Limb (tissue), 2 donors: ENCODE data around the gene HAPSTR1.

ENCODE experiments used
- DNase-seq, 2 donors: peaks; one replicate each; pipeline ENCODE4 v3.0.0-alpha.2; 2016; ENCODE audit errors: extremely low spot score in 2 of 2

The HAPSTR1 gene

DNA sequence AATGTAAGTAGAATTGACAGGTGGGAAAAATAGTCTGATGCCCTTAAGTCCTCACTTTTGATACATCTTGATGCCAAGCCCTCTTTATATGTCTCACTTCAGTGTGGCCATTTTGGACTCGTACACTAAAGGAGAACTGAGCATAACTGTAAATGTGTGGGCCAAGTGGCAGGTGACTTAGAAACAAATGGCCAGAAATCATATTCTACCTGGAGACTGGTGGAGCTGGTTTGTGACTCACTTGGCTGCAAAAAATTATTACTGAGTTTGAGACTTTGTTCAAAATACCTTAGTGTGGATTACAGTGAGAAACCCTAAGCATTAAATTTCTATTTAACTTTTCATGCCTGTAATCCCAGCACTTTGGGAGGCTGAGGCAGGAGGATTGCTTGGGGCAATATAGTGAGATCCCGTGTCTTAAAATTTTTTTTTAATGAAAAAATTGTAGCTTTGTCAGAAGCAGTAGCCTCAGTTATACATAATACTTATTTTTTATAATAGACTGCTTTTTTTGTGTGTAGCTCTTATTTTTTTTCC is 5.0 kb downstream of the HAPSTR1 start:
- no peak for DNase-seq

DNA sequence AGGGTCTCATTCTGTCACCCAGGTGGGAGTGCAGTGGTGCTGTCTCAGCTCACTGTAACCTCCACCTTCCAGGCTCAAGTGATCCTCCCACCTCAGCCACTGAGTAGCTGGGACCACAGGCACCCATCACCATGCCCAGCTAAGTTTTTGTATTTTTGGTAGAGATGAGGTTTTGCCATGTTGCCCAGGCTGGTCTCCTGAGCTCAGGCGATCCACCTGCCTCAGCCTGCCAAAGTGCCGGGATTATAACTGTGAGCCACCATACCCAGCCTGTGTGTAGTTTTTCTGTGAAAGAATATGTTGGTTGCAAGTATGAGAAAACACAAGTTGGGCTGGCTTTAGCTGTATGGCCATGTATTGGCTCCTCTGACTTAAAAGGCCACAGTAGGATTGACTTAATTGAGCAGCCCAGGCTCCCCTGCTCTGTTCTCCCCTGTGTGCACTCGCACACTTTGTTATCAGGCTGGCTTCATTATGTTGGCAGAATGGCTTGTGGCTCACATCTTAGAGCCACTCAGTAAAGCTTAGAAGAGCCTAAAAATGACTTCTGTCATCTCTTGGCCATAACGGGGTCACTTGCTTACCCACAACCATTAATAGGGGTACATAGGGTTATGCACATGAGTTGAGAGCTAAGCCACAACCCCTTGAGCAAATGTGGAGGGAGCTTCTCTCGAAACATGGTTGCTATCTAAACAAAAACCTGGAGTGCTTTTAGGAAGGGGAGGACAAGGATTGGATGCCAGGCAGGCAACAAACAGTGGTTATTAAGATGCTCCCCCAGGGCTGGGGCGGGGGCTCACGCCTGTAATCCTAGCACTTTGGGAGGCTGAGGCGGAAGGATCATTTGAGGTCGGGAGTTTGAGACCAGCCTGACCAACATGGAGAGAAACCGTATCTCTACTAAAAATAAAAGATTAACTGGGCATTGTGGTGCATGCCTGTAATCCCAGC is 6.1 kb downstream of the HAPSTR1 start:
- no peak for DNase-seq

DNA sequence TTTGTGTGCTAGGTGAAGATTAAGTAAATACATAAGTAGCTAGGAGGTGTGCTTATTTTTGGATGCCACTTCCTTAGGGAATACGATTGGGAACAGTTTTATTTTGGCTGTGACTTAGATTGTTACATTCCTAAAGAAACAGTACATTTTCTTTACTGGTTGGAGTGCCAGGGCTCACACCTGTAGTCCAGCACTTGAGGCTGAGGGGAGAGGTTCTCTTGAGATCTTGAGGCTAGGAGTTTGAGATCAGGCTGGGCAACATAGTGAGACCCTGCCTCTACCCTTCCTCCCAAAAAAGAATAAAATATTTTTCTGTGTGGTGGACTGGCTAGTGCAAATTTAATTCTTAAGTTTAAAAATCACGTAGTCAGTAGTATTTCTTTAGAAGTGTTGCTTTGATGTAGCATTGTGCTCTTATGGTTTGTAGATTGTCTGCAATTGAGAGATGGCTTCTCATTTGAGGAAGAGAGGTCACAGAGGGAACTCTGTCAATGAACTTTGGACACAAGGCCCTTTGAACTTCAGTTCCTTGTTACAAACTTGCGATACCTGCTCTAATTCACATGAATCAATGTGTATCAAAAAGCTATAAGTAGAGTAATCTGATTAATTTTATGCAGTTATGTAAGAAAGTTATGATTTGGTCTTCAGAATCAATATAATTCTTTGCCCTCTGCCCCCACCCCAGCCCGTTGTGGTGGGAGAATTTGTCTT is 7.1 kb downstream of the HAPSTR1 start:
- no peak for DNase-seq

DNA sequence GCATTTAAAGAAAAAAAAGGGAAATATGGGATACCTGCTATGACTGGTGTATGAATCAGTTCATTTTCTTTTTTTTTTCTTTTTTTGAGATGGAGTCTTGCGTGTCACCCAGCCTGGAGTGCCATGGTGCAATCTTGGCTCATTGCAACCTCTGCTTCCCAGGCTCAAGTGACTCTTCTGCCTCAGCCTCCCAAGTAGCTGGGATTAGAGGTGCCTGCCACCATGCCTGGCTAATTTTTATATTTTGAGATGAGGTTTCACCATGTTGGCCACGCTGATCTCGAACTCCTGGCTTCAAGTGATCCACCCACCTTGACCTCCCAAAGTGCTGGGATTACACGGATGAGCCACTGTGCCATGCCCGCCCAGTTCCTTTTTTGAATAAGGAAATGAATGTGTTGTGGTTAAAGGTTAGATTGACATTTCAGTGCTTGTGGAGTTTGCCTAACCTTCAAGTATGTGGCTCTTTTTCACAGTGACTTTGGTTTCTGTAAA is 7.7 kb downstream of the HAPSTR1 start:
- DNase-seq: no peak

DNA sequence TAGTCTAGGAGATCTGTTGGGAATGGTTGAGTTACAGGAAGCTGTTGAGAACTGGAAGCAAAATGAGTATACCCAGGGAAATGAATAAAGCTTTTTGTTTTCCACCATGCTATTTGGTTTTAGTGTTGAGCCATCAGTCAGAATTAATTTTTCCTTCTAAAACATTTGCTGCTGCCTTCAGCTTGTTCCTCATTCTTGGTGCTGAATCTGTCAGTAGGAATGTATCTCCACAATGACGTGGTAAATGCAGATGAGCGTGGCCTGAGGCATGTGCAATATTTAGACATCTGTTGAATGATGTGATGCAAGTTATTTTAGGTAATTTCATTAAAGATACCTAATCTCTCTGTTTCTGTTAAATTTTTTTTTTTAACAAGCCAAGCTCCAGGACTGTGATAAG is 10.9 kb downstream of the HAPSTR1 start:
- no peak for DNase-seq

DNA sequence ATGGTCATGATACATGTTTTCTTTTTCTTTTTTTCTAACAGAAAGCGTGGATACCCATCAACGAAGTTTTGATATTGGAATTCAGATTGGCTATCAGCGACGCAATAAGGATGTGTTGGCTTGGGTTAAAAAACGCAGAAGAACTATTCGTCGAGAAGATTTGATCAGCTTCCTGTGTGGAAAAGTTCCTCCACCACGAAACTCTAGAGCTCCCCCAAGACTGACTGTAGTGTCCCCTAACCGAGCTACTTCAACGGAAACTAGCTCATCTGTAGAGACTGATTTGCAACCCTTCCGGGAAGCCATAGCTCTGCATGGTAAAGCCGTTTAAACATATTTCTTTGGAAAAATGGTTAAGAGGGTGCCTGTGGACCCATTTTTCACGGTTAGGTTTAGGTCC is 11.5 kb downstream of the HAPSTR1 start:
- no peak for DNase-seq

DNA sequence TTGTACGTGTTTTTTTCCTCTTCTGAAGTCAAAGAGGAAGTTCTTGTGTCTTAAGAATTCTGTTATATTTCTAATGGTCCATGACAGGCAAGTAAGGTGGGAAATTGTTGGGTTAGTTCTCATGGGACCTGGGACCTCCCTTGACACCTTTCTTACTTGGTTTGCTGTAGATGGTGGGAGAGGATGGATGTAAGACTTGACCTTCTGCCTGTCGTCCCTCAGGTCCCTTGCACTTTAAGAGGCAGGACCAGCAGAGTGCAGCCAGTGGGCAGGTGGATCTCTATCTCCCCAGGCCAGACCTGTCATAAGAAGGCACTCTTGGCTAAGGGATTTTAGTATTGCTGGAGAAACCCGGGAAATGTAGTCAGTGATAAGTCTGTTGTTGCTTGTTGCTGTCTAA is 12.1 kb downstream of the HAPSTR1 start:
- no peak for DNase-seq

DNA sequence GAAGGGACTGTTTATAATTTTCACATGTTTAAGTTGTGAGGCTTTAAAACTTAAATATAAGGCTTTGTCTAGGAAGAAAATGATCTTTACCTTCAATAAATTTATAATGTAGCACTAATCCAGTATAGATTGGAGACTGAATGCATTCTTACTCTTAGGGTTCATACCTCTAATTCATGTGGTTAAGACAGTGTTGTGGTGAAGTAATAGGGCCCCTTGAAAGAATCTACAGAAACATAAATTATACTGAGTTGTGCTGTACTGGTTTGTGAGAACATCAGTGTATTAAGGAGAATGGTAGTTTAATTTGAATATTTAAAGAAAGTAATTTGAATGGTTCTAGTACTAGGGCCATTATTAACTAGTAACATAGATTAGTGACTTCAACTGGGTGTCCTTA is 13.7 kb downstream of the HAPSTR1 start:
- DNase-seq: no peak

DNA sequence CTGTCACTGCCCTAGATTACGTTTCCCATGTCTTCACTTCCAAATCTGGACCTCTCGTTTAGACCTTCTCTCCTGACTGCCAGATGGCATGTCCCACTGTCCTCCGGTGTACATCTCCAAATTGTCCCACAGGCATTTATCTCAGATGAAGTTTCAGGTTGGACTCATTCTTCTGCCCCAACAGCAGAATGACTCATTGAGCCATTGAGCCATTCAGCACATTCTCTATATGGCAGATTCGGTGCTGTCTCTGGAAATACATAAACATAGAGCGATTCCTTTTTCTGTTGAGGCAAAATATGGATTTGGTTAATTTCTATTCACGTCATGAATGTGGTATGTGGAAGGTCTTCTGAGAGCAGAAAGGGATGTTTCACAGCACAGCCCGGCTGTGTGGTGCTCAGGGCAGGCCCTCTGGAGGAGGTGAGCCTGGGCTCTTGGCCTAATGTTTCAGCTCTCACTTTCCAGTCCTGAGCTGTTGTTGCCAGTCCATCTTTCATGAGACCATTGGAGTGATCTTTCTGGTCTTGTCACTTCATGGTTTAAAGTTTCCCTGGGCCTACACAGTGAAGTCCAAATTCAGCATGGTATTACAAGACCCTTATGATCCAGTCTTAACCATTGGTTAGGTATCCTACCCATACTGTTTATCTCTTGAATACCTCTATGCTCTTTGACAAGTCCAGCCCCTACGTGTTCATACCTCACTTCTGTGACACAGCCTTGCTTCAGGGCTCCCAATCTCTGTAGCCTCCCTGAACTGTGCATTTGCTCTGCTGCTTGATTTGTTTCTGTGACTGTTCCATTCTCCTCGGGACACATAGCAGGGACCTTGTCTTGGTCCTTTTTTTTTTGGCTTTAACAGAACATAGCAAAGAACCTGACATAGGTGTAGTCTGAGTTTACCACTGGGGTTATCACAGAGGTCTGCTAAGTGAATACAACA is 15.9 kb downstream of the HAPSTR1 start:
- DNase-seq: no peak

DNA sequence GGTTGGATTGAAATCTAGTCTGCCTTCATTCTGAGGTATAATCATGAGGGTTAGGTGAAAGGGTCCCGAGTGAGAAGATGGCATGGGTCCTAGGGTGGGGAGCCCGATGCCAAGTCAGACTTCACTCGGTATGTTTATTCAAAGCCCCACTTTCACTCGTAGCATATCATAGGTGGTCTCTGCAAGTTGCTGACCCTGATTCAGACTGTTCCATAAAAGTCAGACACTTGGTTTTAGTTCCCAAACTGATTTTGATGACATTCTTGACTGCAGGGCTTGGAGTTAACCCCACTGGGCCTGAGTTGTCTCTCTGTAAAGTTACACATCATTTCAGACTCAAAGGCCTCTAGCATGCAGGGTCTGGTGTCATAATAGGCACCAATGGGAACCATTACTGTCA is 17.8 kb downstream of the HAPSTR1 start:
- no peak for DNase-seq

DNA sequence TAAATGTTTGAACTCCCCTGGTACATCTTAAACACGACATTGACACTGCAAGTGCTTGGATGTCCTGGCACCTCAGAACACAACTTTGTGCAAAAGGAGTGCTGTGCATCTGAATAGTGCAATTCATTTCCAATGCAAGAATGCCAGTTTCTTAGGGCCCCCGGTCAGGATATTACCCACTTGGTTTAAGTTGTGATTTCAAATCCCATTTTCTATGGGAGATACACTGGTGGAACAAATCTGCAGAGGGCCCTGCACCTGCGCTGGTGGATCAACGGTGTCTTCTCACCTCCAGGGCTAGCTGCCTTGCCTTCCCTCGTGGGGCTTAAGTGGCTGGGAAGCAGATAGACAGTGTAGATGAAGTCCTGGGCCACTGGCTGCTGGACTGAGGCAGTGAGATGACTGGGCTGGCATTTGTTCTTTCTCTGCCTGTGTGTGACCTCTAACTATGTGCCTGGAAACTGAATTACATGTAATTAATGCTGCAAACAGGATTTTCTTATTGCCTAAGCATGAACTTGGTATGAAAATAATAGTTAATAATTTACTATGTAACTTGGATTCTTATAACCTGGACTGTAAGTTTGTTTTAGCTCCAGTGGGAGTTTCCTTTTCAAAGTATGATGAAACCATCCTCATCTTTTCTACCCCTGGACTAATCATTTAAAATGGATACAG is 20.9 kb downstream of the HAPSTR1 start:
- no peak for DNase-seq

DNA sequence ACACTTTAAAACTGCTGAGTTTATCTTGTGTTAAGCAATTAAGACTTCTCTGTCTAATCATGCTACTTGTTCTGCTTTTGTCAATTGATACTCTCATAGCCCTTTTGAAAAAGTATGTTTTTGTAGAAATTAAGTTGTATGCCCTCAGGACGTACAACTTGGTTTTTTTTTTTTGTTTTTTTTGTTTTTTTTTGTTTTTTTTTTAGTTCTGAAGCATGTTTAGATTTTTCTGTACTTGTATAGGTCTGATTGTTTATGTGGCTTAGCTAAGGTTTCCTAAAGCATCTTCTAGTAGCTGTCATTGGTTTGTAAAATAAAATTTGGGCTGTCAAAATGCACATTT is 21.4 kb downstream of the HAPSTR1 start:
- no peak for DNase-seq

DNA sequence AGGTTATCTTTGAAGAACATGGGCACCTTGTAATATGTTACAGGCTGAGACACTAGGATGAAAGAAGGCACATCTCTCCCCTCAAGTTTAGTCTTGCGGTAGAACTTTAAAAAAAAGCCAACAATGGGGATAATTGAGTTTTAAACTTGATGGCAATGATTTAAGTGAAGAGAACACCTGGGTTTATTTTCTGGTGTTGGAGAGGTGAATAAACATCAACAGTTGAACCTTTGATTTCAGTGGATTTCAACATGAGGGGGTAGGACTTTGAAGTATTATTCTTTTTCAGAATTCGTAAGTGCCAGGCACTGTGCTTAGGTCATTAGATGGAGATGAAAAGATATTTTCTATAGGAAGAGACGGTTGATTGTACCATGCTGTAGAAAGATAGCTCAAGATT is 22.3 kb downstream of the HAPSTR1 start:
- DNase-seq: no peak

DNA sequence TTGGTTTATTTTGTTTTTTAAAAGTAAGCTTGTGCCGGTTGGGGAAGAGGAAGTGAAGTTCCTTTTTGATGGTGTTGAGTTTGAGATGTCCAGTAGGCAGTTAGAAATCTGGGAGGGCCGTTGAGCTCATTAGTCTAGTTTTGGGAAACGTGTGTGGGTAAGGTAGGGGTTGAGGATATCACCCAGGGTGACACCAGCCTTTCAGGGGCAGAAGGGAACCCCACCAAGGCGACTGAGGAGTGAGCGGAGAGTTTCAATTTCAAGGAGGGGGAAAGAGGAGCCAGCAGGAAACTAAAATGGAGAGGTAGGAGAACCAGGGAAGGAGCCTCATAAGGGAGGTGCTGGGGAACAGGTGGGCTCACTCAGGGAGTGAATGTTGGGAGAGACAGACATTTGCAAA is 22.7 kb downstream of the HAPSTR1 start:
- no peak for DNase-seq

DNA sequence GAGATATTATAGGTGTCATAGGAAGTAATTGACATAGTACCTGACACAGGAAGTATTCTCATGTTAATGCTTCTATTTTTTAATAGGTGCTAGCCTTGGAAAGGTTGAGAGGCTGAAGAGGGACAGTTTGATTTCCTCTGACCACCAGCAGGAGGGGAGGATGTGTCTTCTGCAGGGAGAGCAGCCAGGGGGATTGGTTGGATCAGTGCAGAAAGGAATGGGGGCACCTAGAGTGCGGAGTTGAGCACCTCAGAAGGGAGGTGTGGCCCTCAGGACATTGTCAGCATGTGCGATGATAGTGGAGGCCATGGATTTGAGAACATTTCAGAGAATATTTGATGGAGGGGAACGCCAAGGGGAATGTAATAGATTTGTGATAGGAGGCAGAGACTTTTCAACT is 23.4 kb downstream of the HAPSTR1 start:
- no peak for DNase-seq

DNA sequence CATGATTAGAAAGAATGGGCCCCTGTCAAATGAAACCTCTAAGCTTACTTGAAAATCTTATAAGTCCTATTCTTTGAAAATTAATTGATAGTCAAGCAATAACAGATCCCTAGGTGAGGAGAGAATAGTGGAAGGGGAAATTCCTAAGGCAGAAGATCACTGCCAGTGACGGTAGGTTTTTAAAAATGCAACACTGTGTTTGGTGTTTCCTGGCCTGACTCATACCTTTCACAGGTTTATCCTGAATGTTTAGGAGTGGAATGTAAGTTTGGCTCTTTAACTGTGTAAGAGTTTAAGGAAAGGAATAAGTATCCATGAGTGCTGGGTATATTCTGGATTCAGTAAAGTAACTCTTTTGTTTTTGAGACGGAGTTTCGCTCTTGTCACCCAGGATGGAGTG is 23.8 kb downstream of the HAPSTR1 start:
- DNase-seq: no peak

DNA sequence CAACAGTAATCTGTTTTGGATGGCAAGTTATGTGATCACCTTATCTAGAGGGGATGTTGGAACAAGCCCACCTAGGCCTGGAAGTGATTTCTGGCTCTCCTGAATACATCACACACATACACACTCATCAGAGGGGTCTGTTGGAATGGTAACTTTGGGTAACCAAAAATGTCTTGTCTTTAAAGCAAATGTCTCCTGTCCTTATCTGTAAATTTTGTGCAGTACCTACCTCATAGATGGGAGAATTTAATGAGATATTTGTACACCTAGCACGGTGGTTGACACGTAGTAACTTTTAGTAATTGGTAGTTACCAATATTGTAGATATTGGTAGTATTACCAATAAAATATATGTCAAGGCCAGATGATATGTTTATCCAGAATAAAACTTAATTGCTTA is 24.7 kb downstream of the HAPSTR1 start:
- no peak for DNase-seq

DNA sequence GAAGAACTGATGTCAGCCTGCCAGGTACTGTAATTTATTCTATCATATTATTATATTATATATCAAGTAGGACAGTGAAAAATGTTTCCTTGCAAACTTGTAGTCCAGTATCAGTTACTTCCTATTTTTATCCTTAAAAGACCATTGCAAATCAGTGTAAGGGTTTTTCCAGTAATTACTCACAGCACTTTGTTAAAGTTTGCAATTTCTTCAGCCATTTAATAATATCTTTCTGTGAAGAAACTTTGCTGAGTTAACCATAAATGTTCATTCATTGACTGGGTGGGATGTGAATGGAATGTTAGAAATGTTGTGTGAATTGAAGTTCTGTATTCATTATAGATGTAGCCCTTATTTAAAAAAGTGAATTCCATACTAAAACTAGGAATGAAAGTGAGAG is 26.7 kb downstream of the HAPSTR1 start:
- DNase-seq: no peak

DNA sequence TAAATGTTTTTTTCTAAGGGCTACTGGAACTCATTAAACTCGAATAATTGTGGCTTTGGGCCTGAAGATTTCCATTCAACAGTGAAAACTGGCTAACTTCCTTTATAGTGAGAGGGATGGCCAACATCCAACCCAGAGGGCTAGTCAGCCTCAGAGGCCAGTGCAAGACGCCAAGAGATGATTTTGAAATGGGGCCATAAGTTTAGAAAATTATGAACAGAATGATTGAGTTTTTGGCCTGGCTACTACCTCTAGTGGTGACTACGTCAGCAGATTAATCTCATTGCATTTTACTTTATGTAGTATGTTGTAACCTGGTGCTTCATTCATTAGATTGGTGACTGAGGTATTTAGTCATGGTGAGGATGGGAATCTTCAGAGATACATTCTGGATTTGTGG is 28.4 kb downstream of the HAPSTR1 start:
- no peak for DNase-seq

DNA sequence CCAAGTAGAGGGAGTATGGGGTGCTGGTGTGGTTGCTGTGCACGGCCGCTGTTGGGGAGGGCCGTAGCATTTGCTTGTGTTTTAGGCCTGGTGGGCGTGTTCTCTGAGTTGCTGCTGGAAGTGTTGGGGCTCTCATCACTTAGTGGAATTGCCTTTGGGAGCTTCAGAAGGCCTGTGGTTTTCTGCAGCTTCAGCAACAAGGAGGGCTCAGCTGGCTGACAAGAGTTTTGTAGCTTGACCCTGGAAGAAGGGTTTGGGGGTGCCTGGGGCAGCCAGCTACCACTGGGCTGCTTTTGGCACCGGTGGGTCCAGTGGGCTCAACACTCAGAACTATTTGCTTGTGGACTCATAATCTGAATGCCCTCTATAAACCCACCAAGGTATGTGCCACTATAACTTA is 30.9 kb downstream of the HAPSTR1 start:
- no peak for DNase-seq

DNA sequence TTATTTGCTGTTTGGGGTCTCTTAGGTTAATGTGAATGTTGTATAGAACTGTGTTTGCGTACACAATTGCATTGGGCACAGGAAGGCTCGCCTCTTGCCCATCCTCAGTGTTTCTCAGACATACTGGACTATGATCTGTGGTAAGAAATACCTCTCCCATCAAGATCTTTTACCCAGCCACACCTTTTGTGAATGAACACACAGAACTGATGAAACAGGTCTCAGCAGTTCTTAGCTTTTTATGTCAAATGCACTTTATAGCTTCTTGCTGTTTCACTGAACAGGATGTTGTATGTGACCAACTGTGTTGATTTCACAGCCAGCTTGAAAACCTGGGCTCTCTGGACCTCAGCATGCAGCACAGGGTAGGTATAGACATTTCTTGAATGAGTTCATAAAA is 31.5 kb downstream of the HAPSTR1 start:
- DNase-seq: no peak
